Activated T-helper 1 cell treated with anti-CD3 and anti-CD28 coated beads, Interleukin-2, amount 50 U/mL, for 16 hours (primary cell): ENCODE measurements around the gene ATP11A.

Source experiments
- DNase-seq, 2 donors: peaks; one replicate each; pipeline ENCODE4 v3.0.0-alpha.2; 2020; ENCODE audit warnings: low read depth in 1 of 2, low spot score in 1 of 2

Gene ATP11A

DNA sequence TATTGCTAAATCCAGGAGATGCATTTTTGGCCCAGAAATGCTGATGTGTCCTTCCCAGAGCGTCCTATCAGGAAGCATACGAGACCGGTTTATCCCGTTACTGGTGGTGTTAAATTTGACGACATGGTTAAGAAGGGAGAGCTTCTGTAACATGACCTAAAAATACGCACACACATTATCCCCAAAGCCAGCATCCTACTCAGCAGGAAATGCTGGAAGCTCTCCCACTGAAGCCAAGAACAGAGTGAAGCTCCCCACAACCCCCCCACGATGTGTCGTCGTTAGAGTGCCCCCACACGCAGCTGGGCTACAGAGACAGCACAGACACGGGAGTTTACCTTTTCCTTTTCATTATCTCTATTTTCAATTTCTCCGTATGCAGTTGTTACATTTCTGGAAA, 234.1 kb downstream of the ATP11A start:
- no peak for DNase-seq

GRCh38 chr13:112924365-112924764, 234.5 kb downstream of the ATP11A start:
- DNase-seq, result no peak

DNA sequence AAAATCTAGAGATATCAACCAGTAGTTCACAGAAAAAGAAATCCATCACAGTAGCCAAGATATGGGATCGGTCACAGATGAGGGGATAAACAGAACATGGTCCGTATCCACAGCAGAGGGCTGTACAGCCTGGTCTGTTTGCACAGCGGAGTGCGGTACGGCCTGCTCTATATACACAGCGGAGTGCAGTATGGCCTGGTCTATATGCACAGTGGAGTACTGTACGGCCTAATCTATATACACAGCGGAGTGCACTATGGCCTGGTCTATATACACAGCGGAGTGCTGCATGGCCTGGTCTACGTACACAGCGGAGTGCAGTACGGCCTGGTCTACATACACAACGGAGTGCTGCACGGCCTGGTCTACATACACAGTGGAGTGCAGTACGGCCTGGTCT, 236.2 kb downstream of the ATP11A start:
- no peak for DNase-seq

DNA sequence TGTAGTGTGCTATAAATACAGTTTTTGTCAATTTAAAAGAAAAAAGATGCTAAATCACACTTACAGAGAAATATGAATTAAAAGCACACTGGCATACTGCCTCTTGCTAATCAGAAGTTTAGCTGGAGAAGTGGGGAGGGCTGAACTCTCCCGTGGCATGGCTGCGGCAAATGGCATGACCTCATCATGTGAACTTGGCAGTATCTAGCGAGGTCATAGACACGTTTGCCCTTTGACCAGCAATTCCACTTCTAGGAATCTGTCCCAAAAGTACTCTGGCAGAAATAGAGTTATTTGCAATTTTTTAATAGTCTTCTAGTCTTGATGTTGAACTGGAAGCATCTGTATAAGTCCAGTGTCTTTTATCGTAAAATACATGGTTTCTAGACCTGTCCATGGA, 237.2 kb downstream of the ATP11A start:
- DNase-seq, result no peak

DNA sequence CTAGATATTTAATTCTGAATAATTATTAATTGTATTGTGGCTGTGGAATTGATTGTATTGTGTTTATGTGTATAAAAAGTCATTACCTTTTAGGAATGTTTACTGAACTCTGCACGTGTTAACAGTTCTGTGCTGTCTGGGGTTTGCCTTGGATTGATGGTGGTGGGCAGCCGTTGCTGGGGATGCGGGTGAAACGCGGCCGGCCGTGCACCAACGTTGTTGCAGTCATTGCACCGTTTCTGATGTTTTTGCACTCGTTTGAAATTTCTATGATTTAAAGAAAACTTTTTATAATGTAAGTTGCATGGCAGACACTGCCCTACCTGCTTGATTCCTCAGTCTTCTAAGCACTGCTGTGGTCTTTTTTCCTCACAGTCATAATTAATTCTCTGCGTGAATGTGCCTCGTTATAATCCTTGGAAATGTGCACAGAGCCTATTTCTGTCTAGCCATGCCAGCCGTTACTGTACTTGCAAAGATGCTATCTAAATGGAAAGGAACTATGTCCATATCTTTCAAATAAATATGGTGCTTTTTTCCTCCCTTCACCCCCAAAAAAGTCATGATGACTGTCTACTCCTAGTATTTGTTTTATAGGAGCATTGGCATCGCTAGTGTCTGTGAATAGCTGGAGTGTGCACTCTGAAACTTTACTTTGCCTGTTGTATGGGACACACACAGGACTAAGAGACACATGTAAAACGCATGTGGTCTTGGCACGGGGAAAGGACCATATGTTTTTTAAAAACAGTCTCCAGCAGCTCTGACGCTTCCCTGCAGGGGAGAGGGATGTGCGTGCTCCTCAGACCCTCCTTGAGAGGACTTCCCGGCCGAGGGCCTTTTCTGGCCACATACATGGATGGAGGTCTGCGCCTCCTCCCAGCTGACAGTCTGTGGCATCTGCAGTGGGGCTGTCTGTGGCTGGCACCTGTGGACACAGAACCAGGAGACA, 238.5 kb downstream of the ATP11A start:
- no peak for DNase-seq

- DNase-seq, result no peak
Observed at GRCh38 chr13:112928972-112929782, 239.3 kb downstream of the ATP11A start.

DNA sequence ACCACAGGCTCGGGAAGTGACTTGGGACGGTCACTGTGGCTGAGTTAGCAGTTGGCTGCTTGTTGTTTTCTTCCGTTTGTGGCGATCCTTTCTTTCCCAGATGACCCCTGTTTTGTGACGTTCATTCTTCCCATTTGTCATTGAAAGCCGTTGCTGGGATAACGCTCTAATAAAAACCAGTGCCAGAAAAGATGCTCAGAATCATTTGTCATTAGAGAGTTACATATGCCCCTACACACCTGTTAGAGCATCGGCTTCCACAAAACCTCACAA, 239.9 kb downstream of the ATP11A start:
- DNase-seq, result no peak

DNA sequence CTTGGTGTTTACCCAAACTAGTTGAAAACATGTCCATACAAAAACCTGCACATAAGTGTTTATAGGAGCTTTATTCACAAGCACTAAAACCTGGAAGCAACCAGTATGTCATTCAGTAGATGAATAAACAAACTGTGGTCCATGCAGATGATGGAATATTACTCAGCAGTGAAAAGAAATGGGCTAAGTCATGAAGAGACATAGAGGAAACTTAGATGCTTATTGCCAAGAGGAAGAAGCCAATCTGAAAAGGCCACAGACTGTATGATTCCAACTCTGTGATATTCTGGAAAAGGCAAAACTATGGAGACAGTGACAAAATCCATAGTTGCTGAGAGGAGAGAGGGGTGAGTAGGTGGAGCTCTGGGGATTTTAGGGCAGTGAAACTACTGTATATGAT, 240.4 kb downstream of the ATP11A start:
- DNase-seq, result no peak

GRCh38 chr13:112931028-112931934, 241.4 kb downstream of the ATP11A start:
- no peak for DNase-seq

GRCh38 chr13:112932971-112933370, 243.1 kb downstream of the ATP11A start:
- no peak for DNase-seq

DNA sequence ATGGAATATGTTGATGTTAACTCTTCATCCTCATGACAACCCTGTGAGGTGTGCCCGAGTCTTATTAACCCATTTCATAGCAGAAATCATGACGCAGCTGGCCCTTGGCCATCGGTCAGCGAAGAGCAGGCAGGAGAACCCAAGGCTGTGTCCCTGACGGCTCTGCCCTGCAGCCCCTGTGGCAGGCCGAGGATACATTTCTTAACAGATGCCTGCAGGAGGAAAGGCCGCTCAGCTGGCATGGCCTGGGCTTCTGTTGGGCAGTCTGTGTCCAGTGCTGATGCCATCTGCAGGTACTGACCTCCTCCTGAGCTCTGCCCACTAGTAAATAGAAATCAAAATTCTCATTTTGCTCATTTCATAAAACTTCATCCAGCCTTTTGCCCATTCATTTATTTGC, 243.8 kb downstream of the ATP11A start:
- DNase-seq, result no peak

DNA sequence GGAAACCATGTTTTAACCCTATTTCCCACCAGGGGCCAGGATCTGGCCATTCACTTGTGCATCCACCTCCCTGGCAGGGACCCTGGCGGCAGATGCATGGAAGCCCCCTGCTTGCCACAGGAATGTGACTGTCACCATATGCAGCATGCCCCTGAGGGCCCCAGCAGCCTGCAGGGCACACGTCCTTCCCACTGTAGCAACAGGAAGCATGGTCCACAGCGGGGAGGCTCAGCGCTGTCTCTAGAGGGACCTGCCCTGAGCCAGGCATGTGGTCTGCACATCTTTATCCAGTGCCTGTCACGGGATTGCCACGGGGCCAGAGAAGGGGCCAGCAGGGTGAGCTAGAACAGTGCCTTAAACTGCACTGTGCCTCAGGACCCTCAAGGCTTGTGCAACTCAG, 244.2 kb downstream of the ATP11A start:
- DNase-seq, result no peak
